SK-N-MC (cell line): ENCODE data around the gene JCHAIN.

Source experiments
- EZH2 ChIP-seq: fragments of 200-600 bp; sonication (generic); IDR thresholded peaks from one replicate; pipeline ENCODE4 v1.6.1; 2017; ENCODE audit warnings: antibody characterized with exemption
- POLR2AphosphoS5 ChIP-seq: IDR thresholded peaks from 2 replicates; pipeline ENCODE4 v1.6.1; 2012; ENCODE audit warnings: mild to moderate bottlenecking, low read depth, low read length, borderline replicate concordance

GRCh38 chr4:70630162-70630561 is 36.1 kb downstream of the JCHAIN start:
- TF ChIP-seq EZH2 (no peak), POLR2AphosphoS5 (no peak)
